HG02852 (cell line): ENCODE data around the gene TMEM63C.
"Not testable (repeated sequence)": the region's sequence is repeated elsewhere in the genome, so short reads cannot be mapped to it uniquely, and the experiment has no call there.

ENCODE experiments used
- ATAC-seq: cut with Tn5 transposase; IDR thresholded peaks from one replicate; pipeline ENCODE4 v1.9.1; 2021; ENCODE audit warnings: mild to moderate bottlenecking, moderate library complexity; ENCODE audit not compliant: unreplicated experiment

TMEM63C gene

GRCh38 chr14:77275601-77276017 lies 94.0 kb downstream of the TMEM63C start:
- no peak for ATAC-seq

- ATAC-seq: no peak
These were observed 94.8 kb downstream of the TMEM63C start for GRCh38 chr14:77276295-77276935.

GRCh38 chr14:77276959-77277358 lies 95.4 kb downstream of the TMEM63C start:
- no peak for ATAC-seq

GRCh38 chr14:77278461-77279230 lies 97.0 kb downstream of the TMEM63C start:
- ATAC-seq: no peak

GRCh38 chr14:77279719-77280118 lies 98.1 kb downstream of the TMEM63C start:
- ATAC-seq: no peak

- not testable (repeated sequence) for ATAC-seq
These were observed 99.3 kb downstream of the TMEM63C start for GRCh38 chr14:77280921-77281320.

- ATAC-seq: no peak
These were observed 100.3 kb downstream of the TMEM63C start for GRCh38 chr14:77281852-77282410.

GRCh38 chr14:77284066-77284465 lies 102.5 kb downstream of the TMEM63C start:
- ATAC-seq: no peak

- no peak for ATAC-seq
These were observed 102.9 kb downstream of the TMEM63C start for GRCh38 chr14:77284466-77284865.

- ATAC-seq: no peak
These were observed 105.0 kb downstream of the TMEM63C start for GRCh38 chr14:77286576-77286975.

- no peak for ATAC-seq
These were observed 109.1 kb downstream of the TMEM63C start for GRCh38 chr14:77290705-77291104.

- no peak for ATAC-seq
These were observed 114.6 kb downstream of the TMEM63C start for GRCh38 chr14:77296155-77296554.

- ATAC-seq: no peak
These were observed 115.3 kb downstream of the TMEM63C start for GRCh38 chr14:77296906-77297305.

GRCh38 chr14:77299771-77300170 lies 118.2 kb downstream of the TMEM63C start:
- ATAC-seq: no peak

- ATAC-seq: no peak
These were observed 119.5 kb downstream of the TMEM63C start for GRCh38 chr14:77301103-77301502.

GRCh38 chr14:77302926-77303325 lies 121.3 kb downstream of the TMEM63C start:
- no peak for ATAC-seq

GRCh38 chr14:77303417-77304156 lies 122.0 kb downstream of the TMEM63C start:
- ATAC-seq: no peak

- ATAC-seq: no peak
These were observed 124.1 kb downstream of the TMEM63C start for GRCh38 chr14:77305696-77306095.

GRCh38 chr14:77306416-77306815 lies 124.8 kb downstream of the TMEM63C start:
- ATAC-seq: no peak

GRCh38 chr14:77306851-77307496 lies 125.4 kb downstream of the TMEM63C start:
- ATAC-seq: no peak
